ENCODE results near the gene PTPRZ1.

Gene PTPRZ1

DNA sequence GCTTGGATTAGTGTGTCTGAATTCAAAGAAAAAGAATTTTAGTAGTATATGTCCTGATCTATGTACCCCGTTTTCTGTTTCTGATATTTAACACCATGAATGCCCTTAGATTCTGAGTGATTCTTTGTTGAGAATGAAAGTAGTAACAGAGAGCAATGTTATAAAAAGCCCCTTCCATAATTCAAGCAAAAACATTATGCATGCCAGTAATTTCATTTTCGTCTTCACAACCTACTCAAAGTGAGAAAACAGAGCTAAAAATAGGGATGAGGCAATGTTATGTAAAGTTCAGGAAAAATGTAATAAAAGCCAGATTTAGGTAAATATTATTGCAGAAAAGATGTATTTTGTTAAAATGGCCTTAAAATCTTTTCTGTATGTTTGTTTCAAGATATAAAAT is 28.1 kb downstream of the PTPRZ1 start:
- DNase-seq = no peak

DNA sequence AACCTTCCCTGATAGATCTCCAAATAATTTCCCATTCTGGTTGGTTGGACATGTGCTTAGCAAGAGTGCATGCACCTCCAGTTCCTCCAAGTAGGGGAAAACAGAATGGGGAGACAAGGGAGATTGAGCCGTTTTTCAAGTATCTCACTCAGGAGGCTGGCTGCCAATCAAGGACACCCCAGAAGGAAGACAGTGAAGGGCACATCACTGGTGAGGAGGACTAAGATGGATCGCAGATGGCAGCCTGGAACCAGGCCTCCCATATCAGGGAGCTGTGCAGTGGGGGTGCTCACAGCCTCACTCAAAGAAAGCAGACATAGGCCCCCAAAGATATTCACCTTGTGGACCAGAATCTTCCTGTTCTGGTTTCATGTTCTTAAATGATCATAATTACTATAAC is 31.2 kb downstream of the PTPRZ1 start:
- no peak for DNase-seq

DNA sequence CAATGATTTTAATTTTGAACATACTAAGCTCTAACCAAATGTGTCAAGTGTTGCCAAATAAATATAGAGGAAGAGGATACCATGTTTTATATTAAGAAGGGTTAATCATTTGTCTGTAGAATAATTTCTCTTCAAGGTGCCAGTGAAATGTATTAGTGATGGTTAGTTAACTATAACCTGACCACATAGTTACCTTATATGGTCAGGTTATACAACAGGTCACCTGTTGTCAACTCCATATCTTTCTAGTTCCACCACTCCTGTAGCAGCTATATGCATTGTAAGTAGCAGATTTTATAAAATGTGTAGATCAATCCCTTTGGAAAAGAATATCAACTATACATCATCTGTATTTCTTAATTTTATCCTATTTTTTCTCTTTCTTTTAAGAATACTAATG is 35.1 kb downstream of the PTPRZ1 start:
- no peak for DNase-seq

DNA sequence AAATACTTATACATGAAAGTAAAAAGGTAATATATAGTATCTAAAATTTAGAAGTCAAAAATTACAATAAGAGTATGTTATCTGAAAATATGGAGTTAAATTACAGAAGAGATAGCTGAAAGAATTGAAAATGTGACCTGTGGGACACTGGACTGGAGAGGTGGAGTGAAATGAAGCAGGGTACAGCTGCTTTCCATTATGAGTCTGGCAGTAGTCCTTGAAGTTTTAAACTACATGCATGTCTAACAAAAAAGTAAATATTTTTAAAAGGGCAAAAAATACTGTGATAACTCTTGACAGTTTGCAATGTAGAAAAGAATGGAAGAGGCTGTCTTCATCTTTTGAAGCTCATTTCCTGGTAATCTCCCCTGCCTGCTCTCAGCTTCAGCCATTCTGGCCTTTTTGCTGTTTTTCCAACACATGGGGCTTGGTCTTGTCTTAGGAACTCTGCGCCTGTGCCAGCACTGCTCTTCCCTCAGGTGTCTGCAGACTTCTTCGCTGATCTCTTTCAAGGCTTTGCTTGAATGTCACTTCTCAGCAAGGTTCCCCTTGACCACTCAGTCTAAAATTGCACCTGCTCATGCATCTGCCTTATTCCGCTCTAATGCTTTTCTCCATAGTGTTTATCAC is 36.9 kb downstream of the PTPRZ1 start:
- DNase-seq = no peak

DNA sequence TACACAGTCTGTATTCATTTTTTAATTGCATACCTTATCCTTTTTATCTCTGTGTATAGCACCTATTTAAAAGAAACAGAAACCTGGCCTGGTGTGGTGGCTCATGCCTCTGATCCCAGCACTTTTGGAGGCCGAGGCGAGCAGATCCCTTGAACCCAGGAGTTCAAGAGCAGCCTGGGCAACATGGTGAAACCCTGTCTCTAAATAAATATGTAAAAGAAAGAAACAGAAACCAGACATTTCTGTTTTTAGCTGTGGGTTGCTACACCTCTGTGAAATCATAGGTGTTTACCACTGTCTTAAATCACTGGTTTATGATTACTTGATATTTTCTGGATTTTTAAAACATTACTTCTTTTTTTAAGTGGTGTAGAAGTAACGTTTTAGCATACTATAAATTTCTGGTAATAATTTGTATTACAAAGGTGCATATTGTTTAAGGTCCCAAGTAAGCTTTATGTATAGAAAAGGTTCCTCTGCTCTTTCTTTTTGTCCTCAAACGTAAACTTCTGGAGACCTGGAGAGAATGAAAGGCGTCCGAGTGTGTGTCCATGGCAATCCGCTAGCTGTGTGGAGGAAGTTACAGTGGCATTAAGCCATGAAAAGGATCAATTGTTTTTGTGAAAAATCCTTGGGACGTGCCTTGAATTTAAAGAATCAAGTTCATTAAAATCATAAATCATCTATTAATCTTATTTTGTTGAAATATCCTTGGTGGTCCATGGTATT is 41.1 kb downstream of the PTPRZ1 start:
- DNase-seq = no peak

DNA sequence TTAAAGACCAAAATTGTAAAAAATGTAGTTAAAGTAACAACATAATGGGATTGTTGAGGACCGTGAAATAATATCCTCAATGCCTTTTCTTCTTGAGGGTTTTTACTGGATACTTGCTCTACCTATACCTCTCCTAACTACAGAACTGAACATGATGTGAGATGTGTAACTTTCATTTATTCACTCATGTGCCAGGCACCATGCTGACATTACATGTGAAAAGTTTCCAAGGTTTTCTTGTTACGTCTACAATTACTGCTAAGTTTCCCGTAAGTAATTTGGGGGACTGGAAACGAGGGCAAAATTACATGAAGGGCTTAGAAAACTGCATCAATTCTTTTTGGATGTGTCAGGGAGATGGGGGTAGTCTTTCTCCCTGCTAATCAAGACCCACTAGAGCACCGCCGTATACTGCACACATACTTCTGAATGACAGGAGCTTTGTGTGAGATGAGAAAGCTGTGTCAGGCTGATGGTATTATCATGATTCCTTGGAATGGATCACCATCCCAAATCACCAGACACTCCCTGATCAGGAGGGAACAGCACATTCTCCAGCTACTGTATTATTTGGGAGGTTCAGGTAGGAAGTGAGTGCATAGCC is 41.8 kb downstream of the PTPRZ1 start:
- no peak for DNase-seq

DNA sequence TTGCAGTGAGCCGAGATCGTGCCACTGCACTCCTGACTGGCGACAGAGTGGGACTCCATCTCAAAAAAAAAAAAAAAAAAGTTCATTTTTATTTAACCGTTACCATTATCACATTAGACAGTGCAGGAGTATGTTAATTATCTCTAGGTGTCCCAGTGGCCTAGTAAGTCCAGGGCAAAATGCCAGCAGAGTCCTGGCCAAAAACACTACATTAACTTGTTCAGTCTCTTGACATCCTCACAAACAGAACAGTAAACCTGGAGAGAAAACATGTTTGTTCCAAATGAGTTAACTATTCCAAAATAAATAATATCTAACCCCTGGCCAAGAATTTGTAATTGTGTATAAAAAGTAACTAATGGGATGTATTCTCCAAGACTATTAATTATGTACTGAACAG is 43.2 kb downstream of the PTPRZ1 start:
- DNase-seq = no peak

DNA sequence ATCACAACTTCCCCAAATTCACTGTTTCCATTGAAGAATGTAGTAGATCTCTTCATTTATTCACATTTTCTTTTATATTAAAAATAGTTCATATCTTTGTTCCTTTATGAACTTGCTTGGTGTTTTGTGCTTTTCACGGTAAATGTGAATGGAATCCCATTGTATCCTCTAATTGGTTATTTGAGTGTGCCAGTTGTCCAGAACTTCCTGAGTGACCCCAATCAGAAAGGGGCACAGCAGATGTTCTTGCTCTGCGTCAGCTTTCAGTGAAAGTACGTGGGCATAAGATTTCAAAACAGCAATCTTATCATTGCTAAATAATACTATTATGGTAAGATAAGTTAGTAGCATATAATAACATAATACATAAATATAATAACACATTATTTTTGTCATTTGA is 47.0 kb downstream of the PTPRZ1 start:
- no peak for DNase-seq

DNA sequence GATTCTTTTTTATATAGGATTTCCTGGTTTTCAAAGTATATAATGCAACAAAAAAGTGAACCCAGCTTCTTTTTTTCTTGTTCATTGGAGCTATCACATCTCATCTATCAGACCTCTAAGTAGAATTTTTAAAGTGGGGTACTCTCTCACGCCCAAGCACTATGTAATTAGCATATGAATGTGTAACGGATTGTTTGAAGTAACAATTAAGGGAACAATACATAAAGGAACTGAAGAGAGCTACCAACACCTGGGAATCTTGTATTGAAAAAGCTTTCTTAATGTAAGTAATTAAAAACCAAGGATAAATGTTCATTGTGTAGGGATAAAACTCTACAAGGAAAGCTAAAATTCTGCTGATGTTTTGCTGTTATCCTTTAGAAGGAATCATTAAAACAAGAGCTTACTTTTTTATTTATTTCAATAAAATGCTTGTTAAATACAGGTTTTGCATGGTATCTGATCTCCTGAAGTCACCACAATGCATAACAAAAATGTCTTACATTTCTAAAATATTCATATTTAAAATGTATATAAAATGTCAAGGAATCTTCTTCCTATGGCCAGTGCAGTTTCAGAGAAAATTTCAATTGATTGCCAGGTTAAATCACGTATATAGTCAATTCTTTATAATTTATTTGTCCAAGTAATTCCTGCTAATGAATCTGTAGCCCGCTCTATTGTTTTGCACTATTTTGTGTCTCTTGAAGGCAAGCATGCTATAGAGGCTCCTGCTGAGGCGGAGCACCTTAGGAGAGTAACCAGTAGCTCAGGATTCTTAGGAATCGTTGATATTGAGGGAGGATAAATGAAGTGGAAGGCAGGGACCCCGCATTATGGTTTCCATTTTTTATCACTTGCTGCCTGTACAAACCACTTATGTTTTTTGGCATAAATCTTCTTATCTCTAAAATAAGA is 51.6 kb downstream of the PTPRZ1 start:
- DNase-seq = no peak

DNA sequence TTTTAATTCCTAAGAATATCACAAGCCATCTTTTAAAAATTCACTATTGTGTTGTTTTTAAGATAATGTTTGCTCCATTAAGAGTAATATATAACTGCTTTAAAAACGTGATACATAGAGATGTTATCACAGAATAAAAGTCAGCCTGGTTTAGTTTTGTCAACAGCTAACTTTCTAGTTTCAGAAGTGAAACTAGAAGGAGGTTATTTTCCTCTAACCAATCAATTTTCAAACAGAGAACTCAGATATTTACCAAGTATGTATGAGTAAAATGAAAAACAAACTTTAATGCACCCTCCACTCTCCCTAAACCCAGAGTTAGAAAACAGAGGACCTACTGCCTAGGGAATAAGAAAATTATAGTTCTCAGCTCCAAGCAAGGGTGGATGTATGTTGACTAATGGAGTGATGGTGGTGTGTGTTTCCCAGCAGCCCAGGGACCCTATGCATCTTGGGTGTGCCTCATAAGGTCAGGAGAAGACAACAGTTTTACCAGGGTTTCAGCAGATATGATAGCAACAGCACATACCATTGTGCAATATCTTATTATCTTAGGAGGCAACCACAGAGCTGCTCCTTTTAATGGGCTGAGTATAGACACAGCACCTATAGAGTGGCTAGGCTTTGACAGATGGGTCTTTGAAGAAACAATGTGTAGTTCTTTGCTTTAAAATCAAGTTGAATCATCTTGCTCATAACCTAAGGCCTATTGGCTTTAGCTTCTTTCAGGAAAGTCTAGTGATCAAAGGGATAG is 58.4 kb downstream of the PTPRZ1 start:
- no peak for DNase-seq

DNA sequence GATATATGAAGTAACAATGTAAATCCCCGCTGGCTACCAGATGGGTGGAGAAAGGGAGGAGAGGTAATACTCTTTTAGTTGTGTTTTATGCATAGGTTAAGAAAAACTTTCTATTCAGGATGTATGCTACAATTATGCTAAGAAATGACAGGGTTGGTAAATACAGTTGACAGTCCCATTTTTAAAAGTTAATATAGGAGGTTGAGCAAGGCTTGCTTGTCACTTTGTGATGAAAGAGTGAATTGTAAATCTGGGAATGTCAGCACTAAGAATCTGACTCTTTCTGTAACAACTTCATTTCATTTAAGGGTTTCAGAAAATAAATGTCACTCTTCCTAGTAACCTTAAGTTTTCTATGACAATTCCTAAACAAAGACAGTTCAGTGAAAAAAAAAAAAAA is 59.8 kb downstream of the PTPRZ1 start:
- no peak for DNase-seq

DNA sequence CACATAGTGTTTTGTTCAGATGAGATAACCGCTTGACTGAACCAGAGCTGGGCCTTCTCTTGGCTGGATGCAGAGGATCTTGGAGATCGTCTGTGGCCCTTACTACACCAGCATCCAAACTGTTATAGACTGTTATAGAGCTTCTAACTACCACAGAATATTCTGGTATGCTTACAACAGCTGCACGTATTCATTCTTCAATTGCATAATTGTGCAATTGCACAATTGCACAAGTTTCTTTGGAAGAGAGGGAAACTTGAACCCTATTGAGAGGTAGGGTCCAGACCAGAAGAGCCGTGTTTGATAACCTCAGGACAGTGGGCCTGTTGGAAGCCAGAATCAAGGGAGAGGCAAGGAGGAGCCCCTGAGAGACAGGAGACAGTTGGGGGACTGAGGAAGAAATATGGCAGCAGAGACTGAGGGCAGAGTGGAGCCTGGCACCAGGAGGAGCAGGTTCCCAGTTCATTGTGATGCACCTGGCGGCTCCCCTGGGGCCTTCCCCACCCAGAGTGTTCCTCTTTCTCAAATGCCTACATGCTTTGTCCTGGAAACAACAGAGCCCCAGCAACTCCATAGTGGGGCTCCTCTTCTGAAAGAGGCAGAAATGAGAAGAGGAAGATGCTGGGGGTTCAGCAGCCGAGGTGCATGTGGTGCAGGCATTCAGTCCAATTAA is 64.1 kb downstream of the PTPRZ1 start:
- no peak for DNase-seq

DNA sequence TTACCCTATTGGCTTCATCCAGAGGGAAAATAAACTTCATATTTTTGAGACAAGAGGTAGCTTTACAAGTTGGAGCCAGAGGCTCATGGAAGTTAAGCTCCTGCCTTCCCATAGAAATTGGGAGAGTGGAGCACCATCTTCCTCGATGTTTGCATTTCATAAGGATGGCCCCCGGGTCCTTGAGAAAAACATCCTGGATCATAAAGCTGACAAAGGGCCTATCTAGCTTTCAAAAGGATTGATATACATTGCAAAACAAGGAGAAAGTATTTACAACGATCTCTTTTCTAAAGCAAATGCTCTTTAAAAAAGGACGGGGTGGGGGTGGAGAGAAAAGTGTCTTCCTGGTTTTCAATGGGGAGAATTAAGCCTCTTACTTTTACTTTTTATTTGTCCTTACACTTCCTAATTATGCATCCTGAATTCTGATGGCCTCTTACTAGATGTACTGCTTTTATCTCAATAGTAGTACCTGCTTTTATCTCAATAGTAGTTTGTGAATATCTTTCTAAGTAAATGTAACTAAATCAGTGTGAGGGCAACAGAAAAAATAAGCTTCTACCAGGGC is 65.6 kb downstream of the PTPRZ1 start:
- no peak for DNase-seq

DNA sequence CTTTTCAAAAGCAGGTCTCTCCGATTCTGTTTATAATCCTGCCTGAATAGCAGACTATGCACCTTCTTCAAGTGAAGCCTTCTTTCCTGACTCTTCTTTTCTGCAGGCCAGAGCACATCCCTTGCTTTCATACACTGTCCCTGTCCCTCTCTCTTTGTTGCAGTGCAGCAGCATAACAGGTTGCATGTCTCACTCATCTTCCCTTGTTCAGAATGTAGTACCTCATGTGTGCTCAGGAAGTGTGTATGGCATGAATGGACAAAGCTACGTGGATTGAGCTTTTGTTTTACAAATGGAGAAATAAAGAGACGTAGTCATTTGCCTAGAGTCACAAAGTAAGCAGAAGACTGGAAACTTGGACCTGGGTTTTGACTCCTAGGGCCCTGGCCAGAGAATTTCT is 68.0 kb downstream of the PTPRZ1 start:
- DNase-seq = no peak

DNA sequence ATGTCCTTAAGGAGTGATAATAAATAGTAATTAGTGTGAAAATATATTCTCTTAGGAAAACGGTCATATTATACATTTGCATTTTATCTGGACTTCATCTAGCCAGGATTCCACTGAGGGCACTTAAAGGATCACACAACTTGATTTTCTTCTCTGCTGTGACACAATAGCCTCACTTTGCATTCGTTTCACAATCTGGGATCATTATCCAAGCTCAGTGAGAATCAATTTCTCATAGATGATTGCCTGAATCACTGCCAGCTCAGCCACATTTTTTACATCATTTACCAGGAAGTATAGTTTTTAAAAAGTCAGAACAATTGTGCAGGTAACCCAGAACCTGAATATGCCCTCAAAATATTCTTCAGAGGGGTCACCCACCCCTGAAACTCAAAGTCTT is 68.9 kb downstream of the PTPRZ1 start:
- DNase-seq = no peak

DNA sequence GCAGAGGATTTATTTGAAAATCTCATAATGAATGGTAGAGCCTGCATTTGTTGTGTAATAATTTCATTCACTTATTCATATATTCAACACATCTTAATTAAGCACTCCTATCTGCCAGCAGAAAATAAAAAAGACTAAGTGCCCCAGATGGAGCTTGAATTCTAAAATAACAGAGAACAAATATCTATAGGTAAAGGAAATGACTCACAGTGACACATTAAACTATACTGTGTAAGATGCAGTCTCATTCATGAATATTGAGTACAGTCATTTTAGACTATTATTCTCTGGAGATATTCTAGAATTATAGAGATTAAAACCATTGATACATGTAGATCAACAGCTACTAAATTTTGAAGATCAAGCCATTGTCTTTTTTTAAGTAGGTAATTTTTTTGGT is 72.1 kb downstream of the PTPRZ1 start:
- no peak for DNase-seq

DNA sequence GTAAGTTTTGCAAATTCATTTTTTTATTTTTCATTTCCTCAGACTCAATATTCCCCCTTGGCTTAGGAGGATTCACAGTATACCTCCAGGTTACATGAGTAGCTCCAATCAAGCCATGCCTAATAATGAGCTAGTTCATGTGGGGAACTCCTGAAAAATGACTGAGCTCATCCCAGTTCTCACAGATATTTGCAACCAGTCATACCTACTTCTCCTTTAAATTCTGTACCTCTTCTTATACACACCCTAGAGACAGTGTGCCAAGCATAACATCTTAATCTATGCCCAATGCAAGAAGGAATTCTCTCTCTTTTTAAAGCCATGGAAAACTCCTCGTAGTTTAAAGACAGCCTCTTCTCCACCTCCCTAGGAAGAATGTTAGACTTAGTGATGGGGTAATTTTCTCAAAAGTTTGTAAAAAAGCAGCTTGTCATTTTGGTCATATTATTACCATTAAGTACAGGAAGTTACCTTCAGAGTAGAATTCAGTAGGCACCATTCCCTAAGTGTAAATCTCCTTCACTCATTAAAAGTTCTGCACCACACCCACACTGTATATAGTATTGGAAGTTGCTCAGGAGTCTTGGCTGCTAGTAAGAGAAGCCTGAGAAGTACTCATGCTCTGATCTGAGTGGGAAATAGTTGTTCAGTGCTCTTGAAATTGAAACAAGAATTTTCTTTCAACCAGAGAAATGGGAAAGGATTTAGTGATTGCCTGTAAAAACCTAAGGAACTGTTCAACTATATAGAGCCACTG is 72.7 kb downstream of the PTPRZ1 start:
- DNase-seq = no peak

DNA sequence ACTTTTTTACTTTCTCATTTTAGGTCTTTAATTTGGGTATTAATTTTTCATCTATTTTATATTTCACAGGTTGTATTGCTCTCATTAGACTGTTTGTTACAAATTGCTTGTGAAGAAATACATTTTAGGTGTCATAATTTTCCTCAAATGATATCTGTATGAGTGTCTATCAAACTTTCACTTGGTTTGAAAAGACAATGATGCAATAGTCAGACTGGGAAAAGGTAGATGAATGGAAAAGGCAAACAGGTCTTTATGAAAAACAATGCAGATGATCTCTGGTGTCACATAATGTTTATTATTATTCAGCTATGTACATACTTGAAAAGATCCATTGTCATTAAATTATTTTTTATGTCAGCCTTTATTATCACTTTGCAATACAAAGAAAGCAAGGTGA is 80.2 kb downstream of the PTPRZ1 start:
- DNase-seq = no peak

DNA sequence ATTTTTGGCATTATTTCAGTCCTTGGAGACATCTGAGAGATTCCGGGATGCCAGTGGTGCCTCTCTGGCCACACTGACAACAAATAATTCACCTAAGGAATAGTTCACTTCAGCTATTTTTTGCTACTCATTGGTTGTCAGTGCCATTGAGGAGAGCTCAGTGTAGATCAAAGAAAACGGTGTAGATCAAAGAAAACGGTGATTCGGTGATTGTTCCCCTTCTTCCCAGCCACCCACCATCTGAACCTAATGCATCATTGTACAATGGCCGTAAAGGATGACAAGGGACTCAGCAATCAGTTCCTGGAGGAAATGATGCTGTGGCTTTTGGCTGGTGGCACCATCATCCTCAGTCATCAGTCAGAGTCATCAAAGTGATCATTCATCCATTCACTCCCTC is 80.6 kb downstream of the PTPRZ1 start:
- DNase-seq = no peak

DNA sequence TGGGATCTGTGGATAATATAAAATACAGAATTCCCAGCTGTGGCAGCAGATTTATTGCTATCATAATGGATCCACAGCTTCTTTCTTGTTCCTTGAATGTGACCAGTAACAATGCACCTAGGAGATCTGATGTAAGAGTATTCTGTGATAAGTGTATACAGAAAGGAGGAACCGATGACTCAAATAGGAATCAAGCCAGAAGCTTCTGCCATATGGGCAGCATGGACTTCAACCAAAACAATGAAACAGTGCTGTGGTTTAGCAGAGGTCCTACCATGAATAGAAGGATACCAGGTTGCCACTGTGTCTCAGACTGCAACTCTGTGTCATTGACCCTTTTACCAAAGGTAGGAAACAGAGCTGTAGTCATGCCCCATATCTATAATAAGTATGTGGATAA is 81.8 kb downstream of the PTPRZ1 start:
- DNase-seq = no peak

DNA sequence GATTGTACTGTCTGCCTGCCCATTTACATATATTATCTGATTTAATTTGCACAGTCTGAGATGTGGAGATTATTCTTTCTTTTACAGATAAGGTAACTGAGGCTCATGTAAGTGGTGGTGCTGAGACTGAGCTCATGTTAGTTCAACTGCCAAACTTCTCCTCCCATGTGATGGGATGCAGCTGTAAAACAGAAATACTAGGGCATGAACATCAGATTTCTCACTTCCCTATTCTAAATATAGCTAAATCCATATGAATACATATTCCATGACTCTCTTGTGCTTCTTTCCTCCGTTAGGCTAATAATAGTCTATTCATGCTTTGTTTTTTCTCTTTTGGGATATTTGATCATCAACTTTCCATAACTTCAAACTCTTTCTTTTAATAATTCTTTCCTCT is 84.7 kb downstream of the PTPRZ1 start:
- no peak for DNase-seq
